Stimulated activated CD4-positive, alpha-beta T cell treated with anti-CD3 and anti-CD28 coated beads, Interleukin-15, amount 100 ng/mL, for 24 hours (primary cell): ENCODE measurements around the gene MS4A18.

Experiments used
- DNase-seq: peaks from one replicate; pipeline ENCODE4 v3.0.0-alpha.2; 2020

Gene MS4A18

GRCh38 chr11:60790726-60791125 is 66.2 kb downstream of the MS4A18 start:
- DNase-seq = no peak

DNA sequence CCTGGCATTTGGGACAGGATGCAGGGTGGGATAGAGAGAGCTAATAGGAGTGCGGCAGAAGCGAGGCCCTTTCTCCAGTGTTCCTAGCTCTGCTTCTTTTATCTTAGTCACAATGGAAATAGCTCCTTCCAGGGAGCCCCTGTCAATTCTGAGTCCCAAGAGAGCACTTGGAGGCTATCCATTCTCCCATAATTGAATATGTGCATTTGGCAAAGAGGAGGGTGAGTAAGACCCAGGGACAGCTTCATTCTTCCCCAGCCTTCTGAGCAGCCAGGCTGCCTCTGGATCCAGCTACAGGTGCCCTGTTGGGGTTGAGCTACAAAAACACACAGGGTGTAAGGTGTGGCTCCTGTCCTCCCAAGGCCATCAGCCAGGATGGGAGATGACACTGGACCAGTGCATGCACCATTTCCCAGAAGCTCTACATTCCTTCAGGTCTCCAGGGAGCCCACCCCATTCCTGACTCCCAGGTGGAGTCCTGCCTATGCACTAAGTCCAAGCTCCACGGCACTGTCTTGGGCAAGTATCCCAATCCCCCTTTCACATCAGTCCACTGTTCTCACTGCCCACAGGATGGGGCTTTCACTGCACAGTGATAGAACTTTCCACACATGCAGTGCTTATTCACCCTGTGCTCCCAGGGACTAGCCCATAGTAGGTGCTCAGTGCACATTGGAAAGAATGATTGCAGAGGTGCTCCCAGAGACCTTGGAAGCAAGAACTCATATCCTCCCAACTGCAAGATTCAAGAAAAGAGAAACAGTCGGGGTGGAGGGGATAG is 66.8 kb downstream of the MS4A18 start:
- DNase-seq = no peak

GRCh38 chr11:60792521-60792920 is 68.0 kb downstream of the MS4A18 start:
- DNase-seq = no peak
